AG09309 (cell line): ENCODE results near the gene SLC10A7.
"Not testable (repeated sequence)": the region's sequence is repeated elsewhere in the genome, so short reads cannot be mapped to it uniquely, and the experiment has no call there.

Source experiments
- DNase-seq: peaks from one replicate; pipeline ENCODE4 v3.0.0-alpha.2; 2010; ENCODE audit warnings: low read depth
- H3K4me3 ChIP-seq: 2 replicates; pipeline ENCODE4 v1.5.1; 2011; ENCODE audit warnings: mild to moderate bottlenecking, low read depth, low read length, moderate library complexity; ENCODE audit not compliant: control insufficient read depth
- TF ChIP-seq, protein P1 (sequence below): IDR thresholded peaks from 2 replicates; pipeline ENCODE4 v1.5.1; 2011; ENCODE audit warnings: mild to moderate bottlenecking, low read depth, low read length, inconsistent platforms; ENCODE audit not compliant: insufficient read depth, control insufficient read depth; ENCODE audit errors: missing control alignments

The SLC10A7 gene

GRCh38 chr4:146371812-146372211 lies 149.9 kb downstream of the SLC10A7 start:
- no peak overlapping the region for H3K4me3 ChIP-seq
- DNase-seq: no peak
- TF ChIP-seq, protein P1, sequence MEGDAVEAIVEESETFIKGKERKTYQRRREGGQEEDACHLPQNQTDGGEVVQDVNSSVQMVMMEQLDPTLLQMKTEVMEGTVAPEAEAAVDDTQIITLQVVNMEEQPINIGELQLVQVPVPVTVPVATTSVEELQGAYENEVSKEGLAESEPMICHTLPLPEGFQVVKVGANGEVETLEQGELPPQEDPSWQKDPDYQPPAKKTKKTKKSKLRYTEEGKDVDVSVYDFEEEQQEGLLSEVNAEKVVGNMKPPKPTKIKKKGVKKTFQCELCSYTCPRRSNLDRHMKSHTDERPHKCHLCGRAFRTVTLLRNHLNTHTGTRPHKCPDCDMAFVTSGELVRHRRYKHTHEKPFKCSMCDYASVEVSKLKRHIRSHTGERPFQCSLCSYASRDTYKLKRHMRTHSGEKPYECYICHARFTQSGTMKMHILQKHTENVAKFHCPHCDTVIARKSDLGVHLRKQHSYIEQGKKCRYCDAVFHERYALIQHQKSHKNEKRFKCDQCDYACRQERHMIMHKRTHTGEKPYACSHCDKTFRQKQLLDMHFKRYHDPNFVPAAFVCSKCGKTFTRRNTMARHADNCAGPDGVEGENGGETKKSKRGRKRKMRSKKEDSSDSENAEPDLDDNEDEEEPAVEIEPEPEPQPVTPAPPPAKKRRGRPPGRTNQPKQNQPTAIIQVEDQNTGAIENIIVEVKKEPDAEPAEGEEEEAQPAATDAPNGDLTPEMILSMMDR: no peak

- TF ChIP-seq, protein P1: no peak
- H3K4me3 ChIP-seq: no peak overlapping the region
- DNase-seq: no peak
These were observed 150.9 kb downstream of the SLC10A7 start for GRCh38 chr4:146370841-146371240.

DNA sequence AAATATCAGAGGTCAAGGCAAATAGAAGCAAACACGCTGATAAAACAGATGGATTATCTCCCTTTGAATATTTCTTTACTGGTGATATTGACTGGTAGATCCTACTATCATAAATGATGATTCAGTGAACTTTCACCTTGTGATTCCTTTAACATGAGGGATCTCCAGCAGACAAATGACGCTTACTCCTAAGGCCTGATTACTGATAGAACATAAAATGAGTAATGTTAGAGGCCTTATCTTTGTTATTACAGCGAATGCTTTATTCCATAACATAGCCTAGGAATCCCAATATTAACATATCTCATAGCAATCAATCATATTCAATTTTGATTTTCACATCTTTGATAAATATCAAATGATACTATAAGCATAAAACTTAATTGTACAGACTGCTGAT lies 152.3 kb downstream of the SLC10A7 start:
- TF ChIP-seq, protein P1: no peak
- DNase-seq: no peak
- no peak overlapping the region for H3K4me3 ChIP-seq

DNA sequence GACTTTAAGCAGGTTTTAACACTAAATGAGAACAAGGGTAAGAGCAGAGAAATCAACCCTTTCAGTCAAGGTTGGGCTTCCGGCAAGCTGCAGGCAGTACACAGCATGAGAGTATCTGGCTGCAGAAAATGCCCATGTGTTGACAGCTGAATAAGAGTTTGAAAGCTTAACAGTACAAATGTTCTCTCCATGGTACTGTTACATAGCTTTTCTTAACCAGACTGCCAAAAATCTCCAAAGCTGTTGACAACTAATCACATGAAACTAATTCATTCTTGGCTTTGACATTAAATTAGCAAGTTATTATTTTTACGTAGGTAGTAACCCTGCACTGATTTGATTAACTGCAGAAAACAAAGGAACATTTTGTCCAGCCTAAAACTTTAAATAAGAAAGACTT lies 153.5 kb downstream of the SLC10A7 start:
- H3K4me3 ChIP-seq: no peak overlapping the region
- DNase-seq: no peak
- TF ChIP-seq, protein P1: no peak

- DNase-seq: no peak
- H3K4me3 ChIP-seq: no peak overlapping the region
- TF ChIP-seq, protein P1: no peak
These were observed 154.4 kb downstream of the SLC10A7 start for GRCh38 chr4:146367347-146367746.

- DNase-seq: no peak
- TF ChIP-seq, protein P1: no peak
- no peak overlapping the region for H3K4me3 ChIP-seq
These were observed 162.0 kb downstream of the SLC10A7 start for GRCh38 chr4:146359771-146360170.

DNA sequence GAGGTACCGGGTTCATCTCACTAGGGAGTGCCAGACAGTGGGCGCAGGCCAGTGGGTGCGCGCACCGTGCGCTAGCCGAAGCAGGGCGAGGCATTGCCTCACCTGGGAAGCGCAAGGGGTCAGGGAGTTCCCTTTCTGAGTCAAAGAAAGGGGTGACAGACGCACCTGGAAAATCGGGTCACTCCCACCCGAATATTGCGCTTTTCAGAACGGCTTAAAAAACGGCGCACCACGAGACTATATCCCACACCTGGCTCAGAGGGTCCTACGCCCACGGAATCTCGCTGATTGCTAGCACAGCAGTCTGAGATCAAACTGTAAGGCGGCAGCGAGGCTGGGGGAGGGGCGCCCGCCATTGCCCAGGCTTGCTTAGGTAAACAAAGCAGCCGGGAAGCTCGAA lies 171.6 kb downstream of the SLC10A7 start:
- H3K4me3 ChIP-seq: peak overlapping the region; percentile 18; the same call in 1 of the 2 replicates
- DNase-seq: not testable (repeated sequence)

GRCh38 chr4:146349306-146349705 lies 172.4 kb downstream of the SLC10A7 start:
- no peak for DNase-seq
- H3K4me3 ChIP-seq: no peak overlapping the region
- TF ChIP-seq, protein P1: no peak
